Measurements from ENCODE around the gene MARCHF7.
"Not testable (repeated sequence)": the region's sequence is repeated elsewhere in the genome, so short reads cannot be mapped to it uniquely, and the experiment has no call there.

Gene MARCHF7

DNA sequence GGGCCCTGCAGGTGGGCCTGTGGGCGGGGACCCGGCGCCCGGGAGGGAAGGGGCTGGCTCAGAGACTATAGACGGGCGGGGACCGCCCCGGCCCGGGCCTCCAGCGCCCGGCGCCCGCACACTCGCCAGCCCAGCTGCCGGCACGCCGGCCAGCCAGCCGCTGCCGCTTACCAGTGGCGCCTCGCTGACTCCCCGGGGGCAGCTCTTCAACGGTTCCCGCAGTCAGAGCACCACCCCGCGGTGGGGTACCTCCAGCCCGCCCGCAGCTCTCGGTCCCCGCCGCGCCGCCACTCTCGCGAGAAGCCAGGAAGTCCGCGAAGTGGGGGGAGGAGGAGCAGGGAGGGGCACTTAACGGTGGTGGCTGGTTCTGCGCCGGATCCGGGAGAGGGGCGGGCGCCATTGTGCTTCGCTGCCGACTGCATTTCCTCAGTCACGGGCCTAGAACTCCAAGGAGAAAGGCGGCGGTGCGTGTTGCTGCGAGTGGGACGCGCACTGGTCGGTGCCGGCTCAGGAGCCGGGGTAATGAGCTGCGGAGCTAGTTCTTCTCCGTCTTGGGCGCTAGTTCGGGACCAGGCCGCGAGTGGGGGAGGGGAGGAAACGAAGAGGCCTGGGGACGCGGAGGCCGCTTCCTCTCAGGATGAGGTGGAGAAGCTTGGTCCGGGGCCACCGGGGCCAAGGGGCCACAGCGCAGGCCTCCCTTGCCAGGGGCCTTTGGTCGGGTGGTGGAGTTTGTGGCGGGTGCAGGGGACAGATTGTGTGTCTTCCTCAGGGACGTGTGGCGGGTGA, at the start of gene MARCHF7:
Gene MARCHF7 (plus strand): TSS at position 364 of the 786 bp plus-strand sequence. CDS start 16,517 bp downstream, outside the sequence.
- peak; percentile 96 for DNase-seq

GRCh38 chr2:159667423-159667822, 44.9 kb upstream of the MARCHF7 start:
- DNase-seq: not testable (repeated sequence)

DNA sequence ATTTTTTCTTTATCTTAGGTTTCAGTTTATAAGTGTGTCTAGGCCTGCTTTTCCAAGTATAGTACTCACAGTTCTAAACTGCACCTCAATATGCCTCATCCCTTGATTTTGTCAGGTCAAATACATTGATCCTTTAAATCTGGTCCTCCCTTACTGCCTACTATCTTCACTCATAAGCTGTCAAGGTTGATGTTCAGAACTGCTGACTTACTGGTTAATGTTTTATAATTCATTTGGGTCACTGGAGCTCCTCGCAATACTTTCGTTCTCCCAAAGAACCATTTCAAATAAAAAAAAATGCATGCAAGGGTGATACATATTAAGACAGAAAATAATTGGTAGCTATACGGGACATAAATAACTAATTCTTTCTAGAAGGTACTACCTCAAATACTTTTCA, 41.3 kb upstream of the MARCHF7 start:
- no peak for DNase-seq

- no peak for DNase-seq
Measured at GRCh38 chr2:159677654-159678053, 34.7 kb upstream of the MARCHF7 start.

DNA sequence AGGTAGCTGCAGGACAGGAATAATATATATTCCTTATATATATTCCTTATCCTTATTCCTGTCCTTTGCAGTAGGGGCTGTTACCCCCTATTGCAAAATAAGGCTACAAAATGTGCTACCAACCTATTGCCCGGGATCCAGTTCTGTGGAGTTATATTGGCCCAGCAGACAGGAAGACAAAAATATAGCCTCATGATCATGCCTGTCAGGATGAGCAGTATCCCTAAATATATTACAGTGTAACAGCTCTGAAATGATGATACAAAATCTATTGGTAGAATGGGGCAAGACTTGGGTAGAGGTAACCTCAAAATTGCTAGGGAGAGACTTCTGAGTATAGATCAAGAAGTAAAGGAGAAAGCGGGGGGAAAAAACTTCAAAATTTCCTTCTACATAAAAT, 31.6 kb upstream of the MARCHF7 start:
- no peak for DNase-seq

- no peak for DNase-seq
Measured at GRCh38 chr2:159683817-159684216, 28.5 kb upstream of the MARCHF7 start.

DNA sequence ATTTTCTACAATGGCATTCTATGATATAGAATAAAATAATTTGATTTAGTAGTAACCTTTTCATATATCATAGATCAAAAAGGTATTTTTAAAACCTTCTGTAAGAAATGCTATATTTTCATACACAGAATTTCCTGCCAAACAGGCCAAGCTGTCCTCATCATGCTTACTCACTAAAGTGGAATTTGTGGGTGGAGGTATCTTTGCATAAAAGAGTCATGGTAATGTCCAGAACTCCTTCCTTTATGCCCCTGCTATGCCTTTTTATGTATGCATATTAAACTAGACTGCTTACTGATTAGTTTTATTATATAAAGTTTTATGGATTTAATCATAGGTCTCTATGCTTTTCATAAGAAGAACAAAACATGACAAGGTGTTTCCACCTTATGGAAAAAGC, 27.5 kb upstream of the MARCHF7 start:
- no peak for DNase-seq

GRCh38 chr2:159694500-159695040, 17.7 kb upstream of the MARCHF7 start:
- DNase-seq: no peak

- DNase-seq: no peak
Measured at GRCh38 chr2:159695795-159696448, 16.4 kb upstream of the MARCHF7 start.

DNA sequence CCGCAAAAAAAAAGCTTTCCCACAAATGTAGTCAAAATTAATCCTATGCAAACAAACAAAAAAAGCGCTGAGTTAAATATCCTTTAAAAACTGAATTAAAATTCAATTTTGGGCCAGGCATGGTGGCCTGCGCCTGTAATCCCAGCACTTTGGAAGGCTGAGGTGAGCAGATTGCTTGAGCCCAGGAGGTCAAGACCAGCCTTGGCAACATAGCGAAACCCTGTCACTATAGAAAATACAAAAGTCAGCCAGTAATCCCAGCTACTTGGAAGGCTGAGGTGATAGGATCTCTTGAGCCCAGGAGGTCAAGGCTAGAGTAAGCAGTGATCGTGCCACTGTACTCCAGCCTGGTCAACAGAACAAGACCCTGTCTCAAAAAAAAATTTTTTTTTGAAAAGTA, 8.8 kb upstream of the MARCHF7 start:
- no peak for DNase-seq

DNA sequence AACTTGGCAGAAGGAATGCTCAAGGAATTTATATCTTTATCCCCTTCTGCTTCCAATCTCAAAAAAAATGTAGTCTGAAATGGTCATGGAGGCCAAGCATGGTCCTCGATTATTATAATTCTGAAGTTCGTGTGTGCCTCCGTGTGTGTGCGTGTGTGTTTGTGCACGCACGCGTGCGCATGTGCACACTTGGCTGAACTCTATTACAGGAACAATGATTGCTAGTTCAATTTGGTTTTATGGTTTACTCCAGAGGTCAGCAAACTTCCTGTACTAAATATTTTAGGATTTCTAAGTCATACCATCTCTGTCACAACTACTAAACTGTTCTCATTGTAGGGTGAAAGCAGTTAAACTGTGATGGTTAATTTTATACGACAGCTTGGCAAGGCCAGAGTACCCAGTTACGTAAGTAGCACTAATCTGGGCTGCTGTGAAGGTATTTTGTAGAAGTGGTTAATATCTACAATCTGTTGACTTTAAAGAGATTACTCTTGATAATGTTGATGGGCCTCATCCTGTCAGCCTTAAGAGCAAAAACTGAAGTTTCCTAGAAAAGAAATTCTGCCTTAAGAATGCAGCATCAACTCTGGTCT, 5.8 kb upstream of the MARCHF7 start:
- no peak for DNase-seq

DNA sequence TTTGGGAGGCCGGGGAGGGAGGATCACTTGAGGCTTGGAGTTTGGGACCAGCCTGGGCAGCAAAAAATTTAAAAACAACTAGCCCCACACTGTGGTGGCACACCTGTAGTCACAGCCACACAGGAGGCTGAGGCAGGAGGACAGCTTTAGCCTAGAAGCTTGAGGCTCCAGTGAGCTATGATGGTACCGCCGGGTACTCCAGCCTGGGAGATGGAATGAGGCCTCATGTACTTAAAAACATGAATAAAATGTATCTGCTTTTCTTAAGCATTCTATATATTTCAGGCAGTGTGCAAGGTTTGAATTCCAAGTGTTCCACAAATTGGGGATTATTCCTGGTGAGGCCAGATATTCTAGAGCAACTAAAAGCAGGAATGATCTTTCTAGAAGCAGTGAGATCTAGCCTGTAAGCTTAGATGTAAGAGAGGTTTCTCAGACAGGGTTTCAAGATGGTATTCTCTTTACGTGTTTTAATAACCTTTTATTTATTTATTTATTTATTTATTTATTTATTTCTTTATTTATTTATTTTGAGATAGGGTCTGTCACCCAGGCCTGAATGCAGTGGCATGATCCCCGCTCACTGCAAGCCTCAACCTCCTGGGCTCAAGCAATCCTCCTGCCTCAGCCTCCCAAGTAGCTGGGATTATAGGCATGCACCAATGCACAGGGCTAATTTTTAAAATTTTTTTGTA, 4.1 kb upstream of the MARCHF7 start:
- DNase-seq: no peak

- no peak for DNase-seq
Measured at GRCh38 chr2:159710601-159711180, 1.6 kb upstream of the MARCHF7 start.

DNA sequence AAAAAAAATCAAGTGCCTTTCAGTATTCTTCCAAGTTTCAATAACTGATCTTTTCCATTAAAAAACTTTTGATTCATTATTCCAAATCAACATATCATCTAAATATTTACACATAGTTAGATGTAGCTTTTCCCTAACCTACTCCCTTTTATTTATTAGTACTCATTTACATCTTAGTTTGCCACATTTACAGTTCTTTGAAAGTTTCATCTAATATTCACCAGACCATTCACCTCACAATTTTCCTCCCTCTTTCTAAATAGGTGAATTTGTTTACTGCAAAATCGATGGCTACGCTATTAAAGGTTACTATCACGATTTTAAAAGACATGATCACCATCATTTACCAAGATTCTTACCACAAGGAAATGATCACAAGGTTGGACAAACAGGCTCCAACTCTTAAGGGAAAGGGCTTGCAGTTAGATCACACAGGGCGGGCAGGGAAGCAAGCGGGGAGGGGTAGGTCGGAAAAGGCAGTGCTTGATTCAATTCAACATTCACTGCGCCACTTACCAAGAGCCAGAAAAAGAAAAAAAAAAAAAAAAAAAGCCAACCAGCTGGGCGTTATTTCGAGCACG, 654 bp upstream of the MARCHF7 start:
- DNase-seq: no peak

- peak; percentile 50 for DNase-seq
Measured at GRCh38 chr2:159712929-159713420, 669 bp downstream of the MARCHF7 start.

GRCh38 chr2:159713631-159714246, 1.4 kb downstream of the MARCHF7 start:
- DNase-seq: no peak

DNA sequence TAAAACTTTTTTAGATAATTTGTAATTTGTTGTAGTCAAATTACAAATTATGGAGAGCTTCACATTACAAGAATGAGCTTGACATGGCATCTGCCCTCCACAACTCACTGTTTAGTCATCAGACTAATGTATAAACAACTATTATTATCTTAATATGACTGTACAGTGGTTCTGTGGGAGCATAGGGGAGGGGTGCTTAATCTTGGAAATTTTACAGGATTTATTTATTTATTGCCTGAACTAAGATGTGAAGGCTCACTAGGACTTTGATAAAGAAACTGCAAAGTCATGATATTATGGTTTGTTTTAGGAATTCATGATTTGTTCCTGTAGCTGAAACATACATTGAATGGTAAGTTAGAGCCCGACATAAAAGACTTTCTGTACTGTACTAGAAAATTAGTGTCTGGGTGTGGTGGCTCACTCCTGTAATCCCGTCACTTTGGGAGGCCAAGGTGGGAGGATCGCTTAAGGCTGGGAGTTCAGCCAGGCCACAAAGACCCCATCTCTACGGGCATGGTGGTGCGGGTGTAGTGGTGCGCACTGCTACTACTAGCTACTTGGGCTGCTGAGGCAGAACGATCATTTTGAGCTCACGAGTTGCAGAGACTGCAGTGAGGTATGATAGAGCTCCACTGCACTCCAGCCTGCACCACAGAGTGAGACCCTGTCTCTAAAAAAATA, 2.1 kb downstream of the MARCHF7 start:
- no peak for DNase-seq

DNA sequence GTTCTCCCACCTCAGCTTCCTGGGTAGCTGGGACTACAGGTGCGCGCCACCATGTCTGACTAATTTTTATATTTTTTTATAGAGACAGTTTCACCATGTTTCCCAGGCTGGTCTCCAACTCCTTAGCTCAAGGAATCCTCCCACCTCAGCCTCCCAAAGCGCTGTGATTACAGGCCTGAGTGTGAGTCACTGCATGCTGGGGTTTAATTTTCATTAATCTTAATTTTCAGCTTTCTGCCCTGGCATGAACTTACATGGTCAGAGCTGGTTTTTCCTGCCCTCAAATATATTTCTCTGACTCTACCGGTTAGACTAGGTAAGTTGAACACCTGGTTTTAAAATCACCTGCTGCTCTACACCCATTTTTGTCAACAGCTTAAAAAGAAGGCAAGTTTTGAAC, 3.1 kb downstream of the MARCHF7 start:
- no peak for DNase-seq

DNA sequence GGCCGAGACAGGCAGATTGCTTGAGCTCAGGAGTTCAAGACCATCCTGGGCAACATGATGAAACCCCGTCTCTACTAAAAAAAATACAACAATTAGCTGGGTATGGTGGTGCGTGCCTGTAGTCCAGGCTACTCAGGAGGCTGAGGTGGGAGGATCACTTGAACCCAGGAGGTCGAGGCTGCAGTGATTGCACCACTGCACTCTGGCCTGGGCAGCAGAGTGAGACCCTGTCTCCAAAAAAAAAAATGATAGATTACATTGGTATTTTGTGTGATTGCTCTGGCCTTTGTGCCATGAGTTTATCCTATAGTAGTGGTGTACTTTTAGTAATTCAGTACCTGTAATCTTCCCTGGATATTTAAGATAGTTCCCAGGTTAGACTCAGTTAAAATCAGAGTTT, 4.1 kb downstream of the MARCHF7 start:
- not testable (repeated sequence) for DNase-seq

GRCh38 chr2:159716857-159717256, 4.6 kb downstream of the MARCHF7 start:
- DNase-seq: no peak

- no peak for DNase-seq
Measured at GRCh38 chr2:159720676-159721075, 8.4 kb downstream of the MARCHF7 start.

Measured in NCI-H2171 (cell line).